HG02943 (cell line): ENCODE data around the gene SNAP29.
"Not testable (repeated sequence)": the region's sequence is repeated elsewhere in the genome, so short reads cannot be mapped to it uniquely, and the experiment has no call there.

Experiments used
- ATAC-seq: cut with Tn5 transposase; IDR thresholded peaks from one replicate; pipeline ENCODE4 v1.9.1; 2021; ENCODE audit warnings: mild to moderate bottlenecking, low read depth, moderate library complexity; ENCODE audit not compliant: unreplicated experiment

The SNAP29 gene

GRCh38 chr22:20926243-20926642, 67.4 kb downstream of the SNAP29 start:
- ATAC-seq, result no peak

DNA sequence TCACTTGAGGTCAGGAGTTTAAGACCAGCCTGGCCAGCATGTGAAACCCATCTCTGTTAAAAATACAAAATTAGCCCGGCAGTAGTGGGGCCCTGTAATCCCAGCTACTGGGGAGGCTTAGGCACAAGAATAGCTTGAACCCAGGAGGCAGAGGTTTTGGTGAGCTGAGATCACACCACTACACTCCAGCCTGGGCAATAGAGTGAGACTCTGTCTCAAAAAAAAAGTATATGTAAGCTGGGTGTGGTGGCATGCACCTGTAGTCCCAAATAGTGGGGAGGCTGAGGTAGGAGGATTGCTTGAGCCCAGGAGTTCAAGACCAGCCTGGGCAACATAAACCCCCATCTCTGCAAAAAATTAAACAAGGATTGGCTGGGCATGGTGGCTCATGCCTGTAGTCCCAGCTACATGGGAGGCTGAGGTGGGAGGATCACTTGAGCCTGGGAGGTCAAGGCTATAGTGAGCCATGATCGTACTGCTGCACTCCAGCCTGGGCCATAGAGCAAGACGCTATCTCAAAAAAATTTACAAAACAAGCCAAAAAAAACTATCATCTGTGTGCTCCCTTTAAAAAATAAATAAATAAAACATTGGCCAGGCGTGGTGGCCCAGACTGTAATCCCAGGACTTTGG, 69.2 kb downstream of the SNAP29 start:
- ATAC-seq, result no peak

DNA sequence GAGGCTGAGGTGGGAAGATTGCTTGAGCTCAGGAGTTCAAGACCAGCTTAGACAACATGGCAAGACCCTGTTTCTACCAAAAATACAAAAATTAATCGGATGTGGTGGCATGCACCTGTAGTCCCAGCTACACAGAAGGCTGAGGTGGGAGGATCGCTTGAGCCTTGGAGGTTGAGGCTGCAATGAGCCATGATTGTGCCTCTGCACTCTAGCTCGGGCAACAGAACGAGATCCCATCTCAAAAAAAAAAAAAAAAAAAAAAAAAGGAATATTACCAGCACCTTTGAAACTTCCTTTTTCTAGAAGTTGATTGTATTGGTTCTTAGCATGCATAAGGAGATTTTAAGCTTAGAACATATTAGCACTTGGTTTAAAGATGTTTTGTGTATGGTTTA, 69.8 kb downstream of the SNAP29 start:
- no peak for ATAC-seq

DNA sequence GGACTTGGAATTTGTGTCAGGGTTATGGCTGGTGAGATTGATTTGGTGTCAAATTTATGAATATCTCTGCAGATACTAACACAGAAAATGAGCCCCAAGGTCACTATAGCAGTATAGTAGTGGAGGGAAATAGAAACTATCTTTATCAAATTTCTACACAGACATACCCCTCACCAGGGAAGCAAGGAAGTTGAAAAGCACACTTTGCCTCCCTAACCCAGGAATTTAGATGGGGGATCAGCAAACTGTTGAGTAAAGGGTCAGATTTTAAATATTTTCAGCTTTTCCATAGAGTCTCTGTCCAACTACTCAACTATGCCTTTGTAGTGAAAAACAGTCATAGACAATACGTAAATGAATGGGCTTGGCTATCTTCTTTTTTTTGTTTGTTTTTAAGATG, 71.2 kb downstream of the SNAP29 start:
- ATAC-seq, result no peak

GRCh38 chr22:20930435-20930834, 71.6 kb downstream of the SNAP29 start:
- ATAC-seq, result not testable (repeated sequence)

- ATAC-seq, result no peak
Observed at GRCh38 chr22:20931126-20931654, 72.4 kb downstream of the SNAP29 start.

DNA sequence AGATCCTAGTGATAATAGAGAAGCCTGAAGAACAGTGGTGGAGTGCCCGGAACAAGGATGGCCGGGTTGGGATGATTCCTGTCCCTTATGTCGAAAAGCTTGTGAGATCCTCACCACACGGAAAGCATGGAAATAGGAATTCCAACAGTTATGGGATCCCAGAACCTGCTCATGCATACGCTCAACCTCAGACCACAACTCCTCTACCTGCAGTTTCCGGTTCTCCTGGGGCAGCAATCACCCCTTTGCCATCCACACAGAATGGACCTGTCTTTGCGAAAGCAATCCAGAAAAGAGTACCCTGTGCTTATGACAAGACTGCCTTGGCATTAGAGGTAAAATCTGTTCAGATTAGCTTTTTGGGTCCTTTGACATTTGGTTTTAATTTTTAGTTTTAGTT, 75.1 kb downstream of the SNAP29 start:
- no peak for ATAC-seq

DNA sequence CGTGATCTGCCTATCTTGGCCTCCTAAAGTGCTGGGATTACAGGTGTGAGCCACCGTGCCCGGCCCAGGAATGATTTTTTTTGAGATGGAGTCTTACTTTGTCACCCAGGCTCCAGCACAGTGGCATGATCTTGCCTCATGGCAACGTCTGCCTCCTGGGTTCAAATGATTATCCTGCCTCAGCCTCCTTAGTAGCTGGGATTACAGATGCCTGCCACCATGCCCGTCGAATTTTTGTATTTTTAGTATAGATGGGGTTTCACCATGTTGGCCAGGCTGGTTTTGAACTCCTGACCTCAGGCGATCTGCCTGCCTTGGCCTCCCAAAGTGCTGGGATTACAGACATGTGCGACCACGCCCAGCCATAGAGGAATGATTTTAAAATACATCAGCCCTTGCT, 76.2 kb downstream of the SNAP29 start:
- not testable (repeated sequence) for ATAC-seq

DNA sequence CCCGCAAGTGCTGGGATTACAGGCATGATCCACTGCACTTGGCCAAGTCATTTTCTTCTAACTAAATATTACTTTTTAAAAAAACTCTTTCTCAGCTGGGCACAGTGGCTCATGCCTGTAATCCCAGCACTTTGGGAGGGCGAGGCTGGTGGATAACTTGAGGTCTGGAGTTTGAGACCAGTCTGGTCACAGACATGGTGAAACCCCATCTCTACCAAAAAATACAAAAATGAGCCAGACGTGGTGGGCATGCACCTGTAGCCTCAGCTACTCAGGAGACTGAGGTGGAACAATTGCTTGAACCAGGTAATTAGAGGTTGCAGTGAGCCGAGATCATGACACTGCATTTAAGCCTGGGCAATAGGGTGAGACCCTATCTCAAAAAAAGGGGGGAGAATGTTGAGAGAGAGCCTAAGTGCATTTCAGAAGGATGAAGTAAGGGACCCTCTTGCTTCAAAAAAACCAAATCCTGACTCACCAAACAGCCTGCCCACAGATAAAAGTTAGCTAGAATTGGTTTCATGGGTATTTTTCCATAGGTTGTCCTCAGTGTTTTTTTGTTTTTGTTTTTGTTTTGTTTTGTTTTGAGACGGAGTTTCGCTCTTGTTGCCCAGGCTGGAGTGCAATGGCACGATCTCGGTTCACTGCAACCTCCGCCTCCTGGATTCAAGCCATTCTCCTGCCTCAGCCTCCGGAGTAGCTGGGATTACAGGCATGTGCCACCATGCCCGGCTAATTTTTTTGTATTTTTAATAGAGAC, 77.2 kb downstream of the SNAP29 start:
- ATAC-seq, result not testable (repeated sequence)

- ATAC-seq, result no peak
Observed at GRCh38 chr22:20937031-20937793, 78.4 kb downstream of the SNAP29 start.

GRCh38 chr22:20937794-20938671, 79.2 kb downstream of the SNAP29 start:
- no peak for ATAC-seq

GRCh38 chr22:20939457-20940185, 80.8 kb downstream of the SNAP29 start:
- ATAC-seq, result not testable (repeated sequence)

DNA sequence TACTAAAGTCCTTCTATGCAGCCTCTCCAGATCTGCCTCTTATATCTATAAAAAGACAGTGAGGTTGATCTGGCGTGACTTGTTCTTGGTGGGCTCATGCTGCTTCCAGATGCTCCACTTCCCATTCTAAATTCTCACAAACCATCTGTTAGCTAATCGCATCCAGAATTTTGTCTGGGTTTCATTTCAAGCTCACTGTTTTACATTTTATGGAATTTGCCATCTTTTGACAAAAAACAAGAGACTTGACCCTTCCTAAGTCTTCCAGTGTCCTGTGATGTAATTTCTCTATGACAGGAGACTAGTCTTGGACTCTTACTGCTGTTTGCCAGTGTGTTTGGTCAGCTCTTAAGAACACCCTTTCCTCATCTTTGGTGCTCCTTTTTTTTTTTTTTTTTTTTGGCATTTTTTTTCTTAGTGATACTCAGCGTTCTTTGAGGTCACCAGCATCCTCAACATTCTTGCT, 81.4 kb downstream of the SNAP29 start:
- no peak for ATAC-seq
